ENCODE measurements around the gene SEZ6L2. TPM values are rescaled to one million over a fixed set of nuclear protein-coding genes. Genes with fewer than 3 reads are reported as not detected.

SEZ6L2 gene
- total RNA-seq, 1 donor from 2014 or later, result 176 TPM

- Mint-ChIP-seq H3K9me3 (ENCODE audit: unreplicated experiment) (peaks cover 14% of the 10 kb centered on the region), H3K36me3 (ENCODE audit: unreplicated experiment) (peaks cover 4% of the 10 kb centered on the region), H3K4me3 (ENCODE audit: unreplicated experiment) (peak overlapping the region; percentile 99), H3K27me3 (ENCODE audit: unreplicated experiment) (peaks cover 7% of the 10 kb centered on the region), H3K27ac (ENCODE audit: unreplicated experiment) (peak overlapping the region; percentile 94), H3K4me1 (ENCODE audit: low read depth, unreplicated experiment) (peaks cover 21% of the 10 kb centered on the region)
- TF ChIP-seq CTCF (IDR thresholded peaks at IDR 0.05; ENCODE audit: partially characterized antibody, unreplicated experiment), result no peak
- peak; percentile 88 for DNase-seq
These were observed 390 bp downstream of the SEZ6L2 start for GRCh38 chr16:29898804-29899515.

GRCh38 chr16:29898135-29898803 is 1.1 kb downstream of the SEZ6L2 start:
- Mint-ChIP-seq H3K27ac (ENCODE audit: unreplicated experiment) (peak overlapping the region; percentile 94), H3K27me3 (ENCODE audit: unreplicated experiment) (peaks cover 7% of the 10 kb centered on the region), H3K9me3 (ENCODE audit: unreplicated experiment) (peaks cover 14% of the 10 kb centered on the region), H3K36me3 (ENCODE audit: unreplicated experiment) (peaks cover 4% of the 10 kb centered on the region), H3K4me1 (ENCODE audit: low read depth, unreplicated experiment) (peaks cover 17% of the 10 kb centered on the region), H3K4me3 (ENCODE audit: unreplicated experiment) (peak overlapping the region; percentile 99)
- no peak for TF ChIP-seq CTCF (IDR thresholded peaks at IDR 0.05; ENCODE audit: partially characterized antibody, unreplicated experiment)
- DNase-seq, result no peak

GRCh38 chr16:29897333-29897732 is 2.0 kb downstream of the SEZ6L2 start:
- H3K27me3 Mint-ChIP-seq (ENCODE audit: unreplicated experiment), result peaks cover 7% of the 10 kb centered on the region
- TF ChIP-seq CTCF (IDR thresholded peaks at IDR 0.05; ENCODE audit: partially characterized antibody, unreplicated experiment), result no peak
- peak overlapping the region; percentile 94 for H3K27ac Mint-ChIP-seq (ENCODE audit: unreplicated experiment)
- DNase-seq, result no peak
- H3K4me3 Mint-ChIP-seq (ENCODE audit: unreplicated experiment), result peak overlapping the region; percentile 99
- H3K4me1 Mint-ChIP-seq (ENCODE audit: low read depth, unreplicated experiment), result peaks cover 17% of the 10 kb centered on the region
- H3K36me3 Mint-ChIP-seq (ENCODE audit: unreplicated experiment), result peaks cover 4% of the 10 kb centered on the region
- H3K9me3 Mint-ChIP-seq (ENCODE audit: unreplicated experiment), result peaks cover 14% of the 10 kb centered on the region

- Mint-ChIP-seq H3K36me3 (ENCODE audit: unreplicated experiment) (peaks cover 4% of the 10 kb centered on the region), H3K27me3 (ENCODE audit: unreplicated experiment) (peaks cover 7% of the 10 kb centered on the region), H3K9me3 (ENCODE audit: unreplicated experiment) (peaks cover 12% of the 10 kb centered on the region)
These were observed 2.5 kb downstream of the SEZ6L2 start for GRCh38 chr16:29896841-29897240.

More at GRCh38 chr16:29896841-29897240, 2.5 kb downstream of the SEZ6L2 start:
- TF ChIP-seq CTCF (IDR thresholded peaks at IDR 0.05; ENCODE audit: partially characterized antibody, unreplicated experiment), result no peak
- Mint-ChIP-seq H3K27ac (ENCODE audit: unreplicated experiment) (no peak overlapping the region), H3K4me3 (ENCODE audit: unreplicated experiment) (peak overlapping the region; percentile 42), H3K4me1 (ENCODE audit: low read depth, unreplicated experiment) (peaks cover 14% of the 10 kb centered on the region)
- DNase-seq, result no peak
